Right cardiac atrium (tissue), 5 donors: Measurements from ENCODE around the gene KCNIP4. TPM values are rescaled to one million over a fixed set of nuclear protein-coding genes. Genes with fewer than 3 reads are reported as not detected.
A peak's percentile ranks its signal among the peaks of the same experiment; 100 is the strongest.

Experiments
- ATAC-seq, 2 donors: fragments of 200-7000 bp; cut with Tn5 transposase; one replicate each; pipeline versions ENCODE4 v1.8.0 to v1.9.1; 2020; ENCODE audit warnings: moderate library complexity in 2 of 2, mild to moderate bottlenecking in 1 of 2
- DNase-seq, 3 donors: peaks; one replicate each; pipeline ENCODE4 v3.0.0-alpha.2; 2020
- H3K27ac ChIP-seq: one replicate; pipeline ENCODE4 v1.5.1; 2013; ENCODE audit warnings: mild to moderate bottlenecking, low read length, control low read depth, moderate library complexity
- H3K27me3 ChIP-seq: one replicate; pipeline ENCODE4 v1.6.1; 2013; ENCODE audit not compliant: control insufficient read depth, insufficient read depth
- H3K4me1 ChIP-seq: one replicate; pipeline ENCODE4 v1.6.1; 2013; ENCODE audit warnings: low read length; ENCODE audit not compliant: control insufficient read depth, insufficient read depth
- H3K4me3 ChIP-seq: one replicate; pipeline ENCODE4 v1.5.1; 2013; ENCODE audit warnings: low read length, control low read depth
- H3K9me3 ChIP-seq: one replicate; pipeline ENCODE4 v1.6.1; 2013; ENCODE audit warnings: low read length; ENCODE audit not compliant: control insufficient read depth
- WGBS: extraction: QIAGEN DNeasy Blood & Tissue Kit; methylation state at CpG from one replicate; pipeline ENCODE4 v1.1.7; 2013; 5-methylcytosine and 5-hydroxymethylcytosine counted together
- intact Hi-C, 4 donors: fragments of 100-400 bp; cut with DNase I; formaldehyde crosslinking; loops; one replicate each; pipeline versions ENCODE4 v1.11.0 to v1.14.0; 2022 to 2023
- polyA plus RNA-seq: library from polyadenylated mRNA; stranded (reverse); fragments of 200-250 nt; gene quantifications from one replicate; pipeline ENCODE4 v1.2.3, GENCODE V29; 2013
- total RNA-seq, 4 donors: library from RNA; stranded (reverse); fragmentation: NEBNext Ultra II Directional; extraction: Animal tissue kit (Norgen Biotek cat#: 25700); gene quantifications; one replicate each; pipeline ENCODE4 v1.2.1, GENCODE V29; 2021
- donor health status: healthy with polysubstance abuse.
- donor health status: DM: no; HTN: yes; CAD: no.
- donor health status: DM: no; HTN: no; CAD: no.
- donor health status: DM: no; HTN: yes; CAD: no; lungs with severe emphysema.
- donor health status: DM: yes; HTN: yes; CAD: no.

Gene KCNIP4
- total and polyA plus RNA-seq, 5 donors = 0.05 to 0.86 (median 0.23) TPM; not detected in 2

DNA sequence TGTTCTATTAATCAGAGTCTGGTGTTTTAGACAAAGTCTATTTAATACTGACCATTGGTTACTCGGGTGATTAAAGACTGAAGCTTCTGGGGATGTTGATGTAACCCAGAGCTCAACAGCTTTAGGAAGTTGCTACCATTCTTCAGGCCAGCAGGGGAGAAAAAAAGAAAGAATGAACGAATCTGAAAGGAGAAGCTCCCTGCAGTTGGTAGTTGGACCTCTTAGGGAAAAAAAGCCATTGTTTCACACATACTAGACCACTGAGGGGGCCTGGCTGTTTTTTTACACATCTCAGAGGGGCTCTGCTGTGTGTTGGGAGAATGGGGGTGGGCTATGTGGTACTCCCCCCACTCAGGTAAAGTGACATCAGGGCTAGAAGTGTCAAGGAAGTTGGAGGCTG, 378.9 kb downstream of the KCNIP4 start:
- H3K4me1 ChIP-seq = no peaks in the 10 kb centered on the region
- H3K9me3 ChIP-seq = no peaks in the 10 kb centered on the region
- no peak overlapping the region for H3K27ac ChIP-seq
- H3K27me3 ChIP-seq = no peaks in the 10 kb centered on the region
- DNase-seq = no peak
- WGBS = 34% methylated on average over 2 of the region's 2 CpGs
- no peak for ATAC-seq
- no peak overlapping the region for H3K4me3 ChIP-seq
- intact Hi-C loops = no loop called here

DNA sequence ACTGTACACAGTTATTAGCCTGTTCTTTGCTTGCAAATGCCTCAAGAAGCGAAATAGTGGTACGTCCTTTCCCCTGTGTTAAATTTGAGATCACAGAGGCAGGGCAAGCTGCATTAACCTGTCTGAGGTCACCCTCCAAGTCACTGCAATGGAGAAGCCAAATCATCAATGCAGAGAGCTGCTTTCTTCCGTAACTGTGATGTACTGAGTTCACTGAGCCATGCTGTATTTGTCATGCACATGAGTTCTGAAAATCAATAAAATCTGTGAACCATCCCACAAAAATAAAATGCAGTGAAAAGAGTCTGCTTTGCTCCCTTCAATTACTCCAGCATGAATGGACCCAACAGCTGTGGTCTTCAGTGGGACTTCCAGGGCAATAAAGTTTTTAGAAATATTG, 393.5 kb downstream of the KCNIP4 start:
- ATAC-seq (no peak), DNase-seq (no peak)
- no peaks in the 10 kb centered on the region for H3K4me1 ChIP-seq
- H3K9me3 ChIP-seq = no peaks in the 10 kb centered on the region
- H3K4me3 ChIP-seq = no peak overlapping the region
- H3K27ac ChIP-seq = no peak overlapping the region
- H3K27me3 ChIP-seq = no peaks in the 10 kb centered on the region
- intact Hi-C loops = no loop called here
- WGBS = 62% methylated on average over 3 of the region's 3 CpGs

DNA sequence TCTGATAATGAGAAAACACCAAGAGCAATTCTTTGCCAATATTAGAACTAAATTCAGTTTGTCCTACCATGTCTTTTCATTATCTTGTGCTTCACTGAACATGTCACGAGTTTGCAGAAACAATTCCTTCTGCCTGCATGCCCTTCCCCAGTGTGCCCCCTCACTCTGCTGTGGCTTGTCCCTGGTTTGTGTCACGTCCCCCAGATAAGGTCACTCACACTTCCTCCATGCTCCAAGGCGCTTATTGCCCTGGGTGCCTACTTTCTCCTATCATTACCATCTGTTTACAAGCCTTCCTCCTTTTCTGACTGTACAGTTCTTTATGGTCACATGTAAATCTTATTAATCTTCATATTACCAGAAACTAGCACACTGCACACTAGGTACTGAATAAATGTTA, 394.1 kb downstream of the KCNIP4 start:
- intact Hi-C loops = no loop called here
- H3K4me1 ChIP-seq = no peaks in the 10 kb centered on the region
- H3K27ac ChIP-seq = no peak overlapping the region
- no peak overlapping the region for H3K4me3 ChIP-seq
- WGBS = 14% methylated on average over 3 of the region's 3 CpGs
- H3K27me3 ChIP-seq = no peaks in the 10 kb centered on the region
- ATAC-seq (no peak), DNase-seq (no peak)
- H3K9me3 ChIP-seq = no peaks in the 10 kb centered on the region

DNA sequence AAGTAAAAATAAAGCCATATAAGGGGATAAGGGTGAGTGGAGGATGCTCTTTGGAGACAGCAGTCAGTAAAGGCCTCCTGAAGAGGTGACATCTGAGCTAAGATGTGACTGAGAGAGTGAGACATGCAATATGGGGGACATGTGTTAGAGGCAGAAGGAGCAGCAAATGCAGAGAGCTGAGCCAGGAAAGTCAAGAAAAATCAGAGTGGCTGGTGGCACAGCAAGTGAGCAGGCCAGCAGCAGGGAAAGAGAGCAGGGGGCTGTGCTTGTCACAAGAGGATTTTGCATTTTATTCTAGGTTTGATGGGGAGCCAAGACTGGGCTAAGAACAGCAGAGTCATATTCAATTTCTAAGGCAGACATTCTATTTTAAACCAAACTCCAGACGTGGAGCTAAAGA, 394.5 kb downstream of the KCNIP4 start:
- ATAC-seq (no peak), DNase-seq (no peak)
- Histone ChIP-seq H3K27me3 (no peaks in the 10 kb centered on the region), H3K4me3 (no peak overlapping the region), H3K27ac (no peak overlapping the region), H3K9me3 (no peaks in the 10 kb centered on the region), H3K4me1 (no peaks in the 10 kb centered on the region)
- 13% methylated on average over 1 of the region's 1 CpG for WGBS
- intact Hi-C loops = no loop called here

DNA sequence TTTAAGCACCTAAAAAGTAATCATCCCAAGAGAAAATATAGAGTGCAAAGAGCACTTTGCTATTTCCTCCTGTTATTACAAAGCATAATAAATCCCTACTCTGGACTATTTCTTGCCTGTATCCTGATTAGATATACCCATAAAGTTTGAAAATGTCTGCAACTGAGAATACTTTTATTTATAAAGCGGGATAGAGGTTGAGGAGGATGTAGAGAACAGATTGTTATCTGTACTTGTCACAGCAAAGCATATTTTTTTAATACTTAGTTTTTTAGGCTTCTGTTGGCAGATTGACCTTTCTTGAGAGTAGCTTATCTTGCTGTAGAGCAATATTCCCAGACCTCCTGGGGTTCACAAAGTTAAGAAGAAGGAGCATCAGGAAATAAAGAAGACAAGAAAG, 396.1 kb downstream of the KCNIP4 start:
- Histone ChIP-seq H3K27me3 (no peaks in the 10 kb centered on the region), H3K4me1 (no peaks in the 10 kb centered on the region), H3K4me3 (no peak overlapping the region), H3K9me3 (no peaks in the 10 kb centered on the region), H3K27ac (no peak overlapping the region)
- peak in 1 of 2 donors; percentile 21 for ATAC-seq
- WGBS = 41% methylated on average over 1 of the region's 1 CpG
- no peak for DNase-seq
- intact Hi-C loops = no loop called here

DNA sequence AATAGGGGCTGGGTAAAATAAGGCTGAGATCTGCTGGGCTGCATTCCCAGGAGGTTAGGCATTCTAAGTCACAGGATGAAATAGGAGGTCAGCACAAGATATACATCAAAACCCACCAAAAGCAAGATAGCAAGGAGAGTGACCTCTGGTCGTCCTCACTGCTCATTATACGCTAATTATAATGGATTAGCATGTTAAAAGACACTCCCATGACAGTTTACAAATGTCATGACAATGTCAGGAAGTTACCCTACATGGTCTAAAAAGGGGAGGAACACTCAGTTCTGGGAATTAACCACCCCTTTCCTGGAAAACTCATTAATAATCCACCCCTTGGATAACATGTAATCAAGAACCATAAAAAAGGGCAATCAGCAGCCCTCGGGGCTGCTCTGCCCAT, 403.6 kb downstream of the KCNIP4 start:
- WGBS = 68% methylated on average over 3 of the region's 3 CpGs
- peak in 1 of 2 donors; percentile 26 for ATAC-seq
- Histone ChIP-seq H3K4me3 (no peak overlapping the region), H3K9me3 (peaks cover 2% of the 10 kb centered on the region), H3K27me3 (no peaks in the 10 kb centered on the region), H3K4me1 (no peaks in the 10 kb centered on the region), H3K27ac (no peak overlapping the region)
- intact Hi-C loops = no loop called here
- no peak for DNase-seq

DNA sequence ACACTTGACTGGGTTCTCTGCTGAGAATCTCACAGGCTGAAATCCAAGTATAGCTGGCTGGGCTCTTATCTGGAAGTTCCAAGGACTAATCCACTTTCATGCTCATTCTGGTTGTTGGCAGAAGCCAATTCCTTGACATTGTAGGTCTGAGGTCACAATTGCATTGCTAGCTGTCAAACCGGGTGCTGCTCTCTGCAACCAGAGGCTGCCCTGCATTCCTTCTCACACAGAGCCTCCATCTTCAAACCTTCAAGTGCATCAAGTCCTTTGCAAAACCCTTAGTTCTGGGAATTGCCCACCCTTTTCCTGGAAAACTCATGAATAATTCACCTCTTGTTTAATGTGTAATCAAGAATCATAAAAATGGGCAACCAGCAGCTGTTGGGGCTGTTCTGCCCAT, 404.2 kb downstream of the KCNIP4 start:
- H3K4me3 ChIP-seq = no peak overlapping the region
- no peaks in the 10 kb centered on the region for H3K27me3 ChIP-seq
- H3K27ac ChIP-seq = no peak overlapping the region
- peaks cover 2% of the 10 kb centered on the region for H3K9me3 ChIP-seq
- ATAC-seq (peak in 1 of 2 donors; percentile 32), DNase-seq (no peak)
- H3K4me1 ChIP-seq = no peaks in the 10 kb centered on the region
- intact Hi-C loops = no loop called here
- 14% methylated on average over 1 of the region's 1 CpG for WGBS

DNA sequence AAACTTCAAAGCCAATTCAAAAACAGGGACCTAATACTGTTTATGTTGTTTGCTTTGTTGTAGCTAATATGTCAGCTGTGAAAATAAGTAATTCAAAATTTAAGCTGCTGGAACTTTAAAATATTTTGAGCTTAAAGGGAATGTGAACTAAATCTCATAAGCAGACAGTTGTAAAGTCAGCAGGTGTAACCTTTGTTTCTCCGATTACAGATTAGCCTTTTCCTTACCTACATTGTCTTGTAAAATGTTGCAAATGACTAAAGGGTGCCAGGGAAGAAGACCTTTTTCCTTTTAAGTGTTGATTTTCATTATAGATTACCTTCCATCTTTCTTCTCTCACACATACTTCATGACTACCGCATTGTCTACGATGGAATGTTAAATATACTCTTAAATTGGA, 405.1 kb downstream of the KCNIP4 start:
- H3K4me3 ChIP-seq = no peak overlapping the region
- no peak for DNase-seq
- H3K4me1 ChIP-seq = no peaks in the 10 kb centered on the region
- intact Hi-C loops = no loop called here
- no peaks in the 10 kb centered on the region for H3K27me3 ChIP-seq
- no peak for ATAC-seq
- 66% methylated on average over 3 of the region's 3 CpGs for WGBS
- peaks cover 2% of the 10 kb centered on the region for H3K9me3 ChIP-seq
- H3K27ac ChIP-seq = no peak overlapping the region

DNA sequence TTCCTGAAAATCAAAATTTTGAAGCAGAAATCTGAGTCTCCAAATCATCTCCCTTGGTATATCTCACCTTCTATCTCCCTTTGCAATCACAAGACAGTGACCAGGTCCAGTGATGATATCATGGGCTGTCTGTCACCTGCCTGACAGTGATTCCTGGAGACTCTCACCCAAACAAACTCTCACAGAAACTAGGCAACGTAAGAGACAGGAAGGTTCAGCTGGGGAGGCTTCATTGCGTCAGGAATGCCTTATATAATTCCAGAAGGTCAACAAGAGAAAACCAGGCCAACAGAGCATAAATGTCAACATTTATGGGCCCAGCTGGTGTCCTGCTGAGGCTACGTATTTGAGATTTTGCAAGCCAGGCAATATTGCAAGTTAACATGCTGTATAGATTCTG, 412.7 kb downstream of the KCNIP4 start:
- H3K4me1 ChIP-seq = no peaks in the 10 kb centered on the region
- intact Hi-C loops = no loop called here

DNA sequence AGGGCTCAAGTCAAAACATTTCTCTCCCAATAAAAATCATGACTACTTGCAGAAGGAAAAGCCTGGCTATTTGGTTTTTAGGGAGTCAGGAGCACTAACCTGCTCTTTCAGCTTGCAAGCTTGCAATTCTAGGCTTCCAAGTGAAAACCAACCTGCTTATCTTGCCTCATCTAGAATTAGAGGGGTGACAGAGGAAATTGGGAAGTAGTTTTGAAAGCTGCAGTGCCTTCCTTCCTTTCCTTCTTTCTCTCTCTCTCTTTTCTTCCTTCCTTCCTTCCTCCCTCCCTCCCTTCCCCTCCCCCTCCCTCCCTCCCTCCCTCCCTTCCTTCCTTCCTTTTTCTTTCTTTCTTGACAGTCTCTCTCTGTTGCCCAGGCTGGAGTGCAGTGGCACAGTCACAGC, 417.5 kb downstream of the KCNIP4 start:
- H3K9me3 ChIP-seq = no peaks in the 10 kb centered on the region
- H3K27me3 ChIP-seq = no peaks in the 10 kb centered on the region
- DNase-seq = no peak
- no peaks in the 10 kb centered on the region for H3K4me1 ChIP-seq
- H3K4me3 ChIP-seq = no peak overlapping the region
- intact Hi-C loops = no loop called here
- no peak for ATAC-seq
- no peak overlapping the region for H3K27ac ChIP-seq

More for the DNA sequence above, 412.7 kb downstream of the KCNIP4 start:
- no peaks in the 10 kb centered on the region for H3K9me3 ChIP-seq
- 60% methylated on average over 3 of the region's 3 CpGs for WGBS
- no peak for ATAC-seq
- no peak for DNase-seq
- H3K27me3 ChIP-seq = no peaks in the 10 kb centered on the region
- H3K4me3 ChIP-seq = no peak overlapping the region
- no peak overlapping the region for H3K27ac ChIP-seq

DNA sequence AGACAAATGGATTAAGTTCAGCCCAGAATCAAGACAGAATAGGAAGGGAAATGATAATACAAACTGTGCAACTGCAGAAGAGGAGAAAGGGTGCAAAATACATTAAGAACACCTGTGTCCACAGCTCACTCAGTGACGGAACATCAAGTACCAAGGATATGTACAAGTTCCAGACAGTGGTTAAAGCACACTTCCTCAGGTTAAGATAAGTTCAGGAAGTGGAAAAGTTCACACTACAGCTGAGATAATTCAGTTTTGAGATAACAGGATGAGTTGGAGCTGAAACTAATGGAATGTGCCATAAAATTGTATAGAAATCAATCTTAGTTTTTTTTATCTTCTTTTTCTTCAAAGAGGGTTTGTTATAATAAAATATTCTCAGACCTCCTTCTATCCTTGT, 419.4 kb downstream of the KCNIP4 start:
- Histone ChIP-seq H3K27ac (no peak overlapping the region), H3K27me3 (no peaks in the 10 kb centered on the region), H3K4me3 (no peak overlapping the region), H3K9me3 (no peaks in the 10 kb centered on the region), H3K4me1 (no peaks in the 10 kb centered on the region)
- ATAC-seq (peak in 1 of 2 donors; percentile 83), DNase-seq (no peak)
- 24% methylated on average over 1 of the region's 1 CpG for WGBS
- intact Hi-C loops = no loop called here

DNA sequence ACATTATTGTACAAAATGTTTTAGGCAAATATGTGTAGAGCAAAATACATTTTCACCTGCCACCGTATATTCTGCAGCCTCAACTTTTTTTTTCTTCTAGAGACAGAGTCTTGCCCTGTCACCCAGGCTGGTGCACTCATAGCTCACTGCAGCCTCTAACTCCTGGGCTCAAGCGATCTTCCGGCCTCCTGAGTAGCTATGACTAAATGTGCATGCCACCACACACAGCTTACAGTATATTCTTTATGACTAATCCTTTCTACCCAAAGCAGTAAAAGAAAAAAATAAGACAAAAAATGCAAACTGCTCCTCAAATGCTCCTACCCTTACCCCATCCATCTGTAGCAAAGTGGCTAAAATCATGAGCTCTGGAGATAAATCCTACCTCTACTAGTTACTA, 426.3 kb downstream of the KCNIP4 start:
- DNase-seq (no peak), ATAC-seq (no peak)
- Histone ChIP-seq H3K27ac (no peak overlapping the region), H3K27me3 (no peaks in the 10 kb centered on the region), H3K9me3 (no peaks in the 10 kb centered on the region), H3K4me3 (no peak overlapping the region), H3K4me1 (no peaks in the 10 kb centered on the region)
- 80% methylated on average over 3 of the region's 3 CpGs for WGBS
- intact Hi-C loops = no loop called here
